G401.6 (cell line): ENCODE data around the gene ISYNA1.

Source experiments
- FAIRE-seq: peaks from 2 replicates; lab custom pipeline; 2012; peaks lifted over from hg19 to GRCh38; lab: Jason Lieb, UNC

ISYNA1 gene

DNA sequence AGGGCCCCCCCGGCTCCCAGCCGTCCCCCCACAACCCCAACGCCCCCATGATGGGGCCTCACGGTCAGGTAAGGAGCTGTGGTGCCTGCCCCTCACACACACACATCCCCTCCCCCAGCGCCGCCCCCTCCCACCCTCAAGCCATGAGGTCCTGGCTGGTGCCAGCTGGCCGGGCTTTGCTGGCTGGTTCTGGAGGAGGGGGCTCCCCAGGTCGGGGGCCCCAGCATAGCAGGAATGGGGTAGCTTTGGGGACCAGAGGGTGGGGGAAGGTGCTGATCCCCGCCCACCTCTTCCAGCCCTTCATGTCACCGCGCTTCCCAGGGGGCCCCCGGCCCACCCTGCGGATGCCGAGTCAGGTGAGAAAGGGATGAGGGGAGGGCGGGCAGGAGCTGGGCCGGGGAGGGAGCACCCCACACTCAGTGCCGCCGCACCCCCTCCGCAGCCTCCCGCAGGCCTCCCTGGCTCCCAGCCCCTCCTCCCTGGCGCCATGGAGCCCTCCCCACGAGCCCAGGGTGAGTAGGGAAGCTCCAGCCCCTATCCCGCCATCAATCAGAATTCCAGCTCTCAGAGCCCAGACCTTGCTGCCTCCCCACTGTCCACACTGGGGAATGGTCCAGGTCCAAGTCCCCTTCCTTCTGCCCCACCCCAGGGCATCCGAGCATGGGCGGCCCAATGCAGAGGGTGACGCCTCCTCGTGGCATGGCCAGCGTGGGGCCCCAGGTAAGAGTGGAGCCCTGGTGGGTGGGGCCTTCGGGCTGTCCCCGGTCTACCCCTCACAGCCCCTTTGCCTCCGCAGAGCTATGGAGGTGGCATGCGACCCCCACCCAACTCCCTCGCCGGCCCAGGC is 6.4 kb downstream of the ISYNA1 start:
- FAIRE-seq = no peak

DNA sequence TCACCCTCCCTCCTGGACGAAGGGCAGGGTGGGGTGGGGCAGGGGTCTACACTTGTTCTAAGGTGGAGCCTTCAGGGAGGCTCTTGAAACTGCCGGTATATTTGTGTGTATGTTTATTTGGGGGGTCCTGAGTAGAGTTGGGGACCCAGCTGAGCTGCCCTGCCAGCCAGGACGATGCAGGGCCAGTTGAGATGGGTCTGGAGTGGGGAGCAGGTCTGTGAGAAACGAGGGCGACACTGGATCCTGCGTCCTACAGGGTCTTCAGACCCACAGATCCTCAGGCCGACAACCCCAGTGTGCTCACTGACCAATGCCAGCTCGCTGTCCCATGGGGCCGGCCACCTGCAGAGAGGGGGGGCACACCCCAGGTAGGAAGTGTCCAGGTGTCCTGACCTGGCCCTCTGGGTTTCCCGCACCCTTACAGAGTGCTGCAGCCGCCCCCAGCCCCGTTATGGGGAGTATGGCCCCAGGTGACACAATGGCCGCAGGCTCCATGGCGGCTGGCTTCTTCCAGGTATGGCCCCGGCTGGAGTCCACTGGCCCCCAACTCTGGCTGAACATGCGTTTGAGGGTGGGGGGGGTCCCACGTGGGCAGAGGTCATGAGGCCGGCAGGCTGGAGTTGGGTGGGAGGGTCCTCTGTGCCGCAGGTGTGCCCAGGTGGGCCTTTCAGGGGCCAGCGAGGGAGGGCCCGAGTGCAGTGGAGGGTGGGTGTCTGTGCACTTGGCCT is 7.4 kb downstream of the ISYNA1 start:
- FAIRE-seq = no peak

DNA sequence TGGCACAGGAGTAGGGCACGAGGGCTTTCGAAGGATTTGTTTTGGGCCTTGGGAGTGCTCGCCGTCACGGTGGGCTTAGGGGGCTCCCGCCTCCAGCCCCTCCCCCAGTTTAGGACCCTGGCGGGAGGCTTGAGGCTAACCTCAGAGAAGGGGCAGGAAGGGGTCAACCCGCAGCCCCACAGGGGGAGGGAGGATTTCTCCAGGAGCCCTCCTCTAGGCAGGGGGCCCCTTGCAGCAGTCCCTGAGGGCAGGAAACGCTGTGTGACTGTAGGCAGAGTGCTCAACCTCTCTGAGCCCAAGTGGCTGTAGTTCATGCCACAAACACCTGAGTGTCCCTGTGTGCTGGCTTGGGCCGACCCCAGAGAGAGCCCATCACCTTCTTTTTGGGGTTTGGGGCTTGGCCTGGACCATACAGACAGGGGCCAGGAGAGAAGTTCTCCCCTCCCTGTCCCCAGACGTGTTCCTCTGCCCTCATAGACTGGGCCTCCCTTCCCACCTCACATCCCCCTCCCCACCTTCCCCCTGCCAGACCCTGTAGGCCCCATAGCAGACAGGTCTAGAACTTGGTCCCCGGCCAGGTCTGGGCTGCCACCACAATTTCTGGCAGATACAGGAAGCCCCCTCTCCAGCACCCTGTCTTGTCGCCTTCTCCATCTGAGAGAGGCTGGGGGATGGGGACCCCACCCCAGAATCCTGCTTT is 8.1 kb downstream of the ISYNA1 start:
- no peak for FAIRE-seq

DNA sequence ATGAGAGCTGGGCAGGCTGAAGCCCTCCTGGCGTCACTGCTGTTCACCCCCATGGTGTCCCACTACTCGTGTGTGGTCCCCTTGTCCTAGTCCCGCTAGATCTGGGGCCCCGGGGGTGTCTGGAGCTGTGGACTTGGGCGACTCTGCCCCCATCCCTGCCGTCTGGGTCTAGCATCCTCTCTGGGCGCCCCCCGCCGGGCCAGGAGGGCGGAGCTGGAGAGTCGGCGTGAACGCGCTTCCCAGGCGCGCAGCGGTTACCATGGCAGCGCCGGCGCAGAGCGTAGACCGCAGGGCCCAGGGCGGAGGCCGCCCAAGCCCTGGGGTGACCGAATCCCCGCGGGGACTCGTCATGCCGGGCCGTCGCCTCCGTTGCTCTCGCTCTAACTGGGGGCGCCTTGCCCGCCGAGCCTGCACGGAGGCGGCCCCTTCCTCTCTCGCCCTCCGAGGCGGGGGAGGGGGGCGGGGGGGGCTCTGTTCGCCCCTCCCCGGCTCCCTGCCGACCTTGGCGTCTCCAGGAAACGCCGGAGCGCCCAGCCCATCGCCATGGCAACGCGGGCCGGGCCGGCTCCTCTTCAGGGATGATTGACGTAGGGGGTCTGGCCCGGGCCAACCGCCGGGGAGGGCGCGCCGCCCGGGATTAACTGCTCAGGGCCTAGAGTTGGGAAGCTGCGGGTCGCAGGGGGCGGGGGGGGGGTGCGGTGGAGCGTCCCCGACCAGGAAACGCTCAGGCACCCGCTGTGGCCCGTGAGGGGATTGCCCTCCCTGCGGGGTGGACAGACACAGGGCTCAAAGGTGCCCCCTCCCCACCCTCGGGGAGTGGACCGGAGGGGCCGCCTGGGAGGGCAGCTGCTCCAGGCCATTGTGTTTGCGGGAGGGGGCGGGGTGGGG is 8.9 kb downstream of the ISYNA1 start:
- peak; percentile 70 for FAIRE-seq

DNA sequence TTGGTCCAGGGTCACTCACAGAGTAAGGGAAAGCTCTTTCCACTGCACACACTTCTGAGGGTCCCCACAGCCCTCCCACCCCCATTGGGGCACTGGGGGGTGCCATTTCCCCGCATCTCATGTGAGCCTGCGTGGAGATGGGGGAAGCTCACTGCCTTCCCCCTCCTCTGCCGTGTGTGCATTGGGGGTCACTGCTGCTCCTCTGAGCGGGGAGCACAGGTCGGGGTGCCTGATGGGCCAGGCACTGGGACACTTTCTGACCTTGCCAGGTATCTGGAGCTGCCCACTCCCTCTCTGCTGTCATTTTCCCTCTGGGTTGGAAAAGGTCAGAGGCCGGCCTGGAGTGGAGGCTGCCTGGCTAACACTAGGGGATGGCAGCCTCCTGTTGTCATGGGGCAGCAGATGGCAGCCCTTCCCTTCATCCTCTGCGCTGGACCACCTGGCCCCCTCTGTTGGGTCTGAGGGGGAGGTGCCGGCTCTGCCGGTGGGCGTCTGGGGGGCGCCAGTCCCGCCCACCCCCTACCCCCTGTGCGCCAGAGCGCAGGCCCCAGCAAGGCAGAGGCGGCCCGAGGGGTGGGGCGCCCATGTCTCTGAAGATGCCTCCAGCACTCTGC is 9.7 kb downstream of the ISYNA1 start:
- no peak for FAIRE-seq

DNA sequence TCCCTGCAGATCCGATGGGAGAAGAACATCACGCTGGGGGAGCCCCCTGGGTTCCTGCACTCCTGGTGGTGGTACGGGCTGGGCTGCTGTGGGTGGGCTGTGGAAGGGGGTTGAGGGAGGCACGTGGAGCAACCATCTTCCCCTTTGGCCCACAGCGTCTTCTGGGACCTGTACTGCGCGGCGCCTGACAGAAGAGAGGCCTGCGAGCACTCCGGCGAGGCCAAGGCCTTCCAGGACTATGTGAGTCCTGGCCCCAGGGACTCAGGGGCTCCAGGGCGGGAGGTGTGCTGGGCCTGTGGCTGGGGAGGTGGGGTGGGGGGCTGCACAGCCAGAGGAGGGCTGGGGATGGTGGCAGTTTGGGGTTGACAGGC is 10.2 kb downstream of the ISYNA1 start:
- FAIRE-seq = no peak

DNA sequence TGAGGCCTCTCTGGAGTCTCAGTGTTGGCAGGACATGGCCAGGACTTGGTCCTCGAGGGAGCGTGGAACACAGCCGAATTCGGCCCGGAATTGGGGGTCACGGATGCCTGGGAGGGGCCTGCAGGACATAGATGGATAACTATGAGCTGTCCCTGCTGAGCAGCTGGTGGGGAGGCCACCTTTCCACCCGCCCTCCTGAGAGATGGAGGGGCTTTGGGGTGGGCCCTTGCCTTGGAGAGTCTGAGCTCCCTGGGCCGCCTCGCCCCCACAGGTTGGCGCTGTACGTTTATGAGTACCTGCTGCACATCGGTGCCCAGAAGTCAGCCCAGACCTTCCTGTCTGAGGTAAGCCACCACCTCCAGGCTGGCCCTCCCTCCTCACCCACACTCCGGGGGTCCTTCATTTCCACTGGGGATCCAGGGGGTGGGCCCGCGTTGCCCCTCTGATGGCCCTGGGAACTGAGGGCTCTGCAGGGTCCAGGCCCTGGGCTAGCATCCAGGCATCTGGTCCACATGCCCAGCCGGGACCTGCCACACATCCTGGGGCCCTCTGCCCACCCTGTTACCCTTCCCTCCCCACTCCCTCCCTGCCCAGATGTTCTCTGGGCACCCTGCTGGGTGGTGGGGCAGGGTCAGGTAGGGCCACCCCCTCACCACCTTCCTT is 10.7 kb downstream of the ISYNA1 start:
- no peak for FAIRE-seq

DNA sequence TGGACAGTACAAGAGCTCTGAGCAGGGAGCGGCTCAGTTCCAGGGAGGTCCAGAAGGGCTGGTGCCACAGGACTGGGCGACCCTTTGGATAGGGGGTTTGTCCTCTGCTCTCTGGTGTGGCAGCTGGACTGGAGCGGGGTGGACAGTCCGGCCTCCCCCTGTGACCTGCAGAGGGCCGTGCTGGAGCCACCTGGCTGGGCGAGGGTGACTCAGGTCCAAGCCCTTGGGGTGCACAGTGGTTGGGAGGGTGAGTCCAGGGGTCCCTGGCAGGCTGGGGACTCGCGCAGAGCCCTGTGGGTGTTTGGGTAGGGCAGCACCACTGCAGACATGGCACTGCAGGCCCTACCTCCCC is 11.5 kb downstream of the ISYNA1 start:
- FAIRE-seq = no peak

DNA sequence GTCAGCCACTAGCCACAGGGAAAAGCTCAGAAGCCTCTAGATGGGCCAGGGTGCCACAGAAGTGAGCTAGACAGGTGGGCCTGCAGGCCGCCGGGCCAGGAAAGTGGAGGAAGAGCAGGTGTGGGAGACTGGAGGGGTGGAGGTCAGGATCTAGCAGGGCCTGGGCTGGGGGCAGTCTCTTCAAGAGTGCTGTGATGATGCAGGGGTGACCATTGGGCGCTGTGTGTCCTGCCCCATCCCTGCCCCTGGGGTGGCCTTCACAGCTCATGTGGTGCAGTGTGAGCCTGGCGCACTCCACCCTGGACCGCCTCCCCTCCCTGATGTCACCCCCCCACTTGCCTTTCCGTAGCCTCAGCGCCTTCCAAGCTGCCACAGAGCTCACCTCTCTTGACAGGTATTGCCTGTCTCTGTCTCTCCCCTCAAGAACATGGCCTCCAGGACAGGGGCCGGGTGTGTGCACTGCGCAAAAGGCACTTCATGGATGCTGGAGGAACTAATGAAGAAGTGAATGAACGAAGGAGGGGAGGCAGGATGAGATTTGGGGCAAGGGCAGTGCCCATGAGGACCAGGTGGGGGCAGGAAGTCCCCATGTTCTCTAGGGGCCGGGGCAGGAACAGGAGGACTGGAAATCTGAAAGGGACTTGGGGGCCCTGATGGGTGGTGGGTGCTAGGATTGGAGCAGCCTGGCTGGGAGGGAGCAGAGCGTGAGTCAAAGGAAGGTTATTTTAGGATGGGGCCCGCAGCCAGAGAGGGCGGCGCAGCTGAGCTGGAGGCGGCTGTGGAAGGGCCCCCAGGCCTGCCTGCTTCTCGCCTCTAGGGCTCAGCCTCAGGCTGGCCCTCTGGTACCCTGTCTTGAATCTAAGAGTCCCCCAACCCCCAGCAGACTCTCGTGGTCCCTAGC is 12.2 kb downstream of the ISYNA1 start:
- peak; percentile 95 for FAIRE-seq

DNA sequence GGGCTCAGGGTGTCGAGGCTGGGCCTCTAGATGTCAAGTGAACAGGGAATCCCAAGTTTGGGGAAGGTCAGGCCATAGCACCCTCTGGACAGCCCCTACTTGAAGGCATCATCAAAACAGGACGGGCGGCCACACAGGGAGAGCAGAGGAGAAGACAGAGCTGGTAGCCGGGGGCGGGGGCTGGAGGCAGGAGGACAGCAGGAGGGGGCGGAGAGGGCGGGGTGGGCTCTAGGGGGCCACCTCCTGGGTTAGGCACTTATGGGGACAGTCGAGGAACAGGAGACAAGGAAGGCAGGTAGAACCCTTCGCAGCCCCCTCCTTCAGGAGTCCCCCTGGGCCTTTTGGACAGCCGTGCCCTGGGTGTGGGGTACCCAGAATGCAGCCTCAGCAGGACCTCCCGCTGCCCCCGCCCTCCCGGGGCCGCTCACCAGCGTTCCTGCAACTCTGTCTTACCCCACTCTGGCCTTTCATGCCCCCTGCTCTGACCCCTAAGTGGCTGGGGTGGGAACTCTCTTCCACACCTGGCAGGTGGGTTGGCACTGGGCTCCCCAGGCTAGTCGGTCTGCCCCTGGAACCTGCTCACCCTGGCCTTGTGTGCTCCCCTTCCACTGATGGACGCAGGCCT is 12.9 kb downstream of the ISYNA1 start:
- no peak for FAIRE-seq

DNA sequence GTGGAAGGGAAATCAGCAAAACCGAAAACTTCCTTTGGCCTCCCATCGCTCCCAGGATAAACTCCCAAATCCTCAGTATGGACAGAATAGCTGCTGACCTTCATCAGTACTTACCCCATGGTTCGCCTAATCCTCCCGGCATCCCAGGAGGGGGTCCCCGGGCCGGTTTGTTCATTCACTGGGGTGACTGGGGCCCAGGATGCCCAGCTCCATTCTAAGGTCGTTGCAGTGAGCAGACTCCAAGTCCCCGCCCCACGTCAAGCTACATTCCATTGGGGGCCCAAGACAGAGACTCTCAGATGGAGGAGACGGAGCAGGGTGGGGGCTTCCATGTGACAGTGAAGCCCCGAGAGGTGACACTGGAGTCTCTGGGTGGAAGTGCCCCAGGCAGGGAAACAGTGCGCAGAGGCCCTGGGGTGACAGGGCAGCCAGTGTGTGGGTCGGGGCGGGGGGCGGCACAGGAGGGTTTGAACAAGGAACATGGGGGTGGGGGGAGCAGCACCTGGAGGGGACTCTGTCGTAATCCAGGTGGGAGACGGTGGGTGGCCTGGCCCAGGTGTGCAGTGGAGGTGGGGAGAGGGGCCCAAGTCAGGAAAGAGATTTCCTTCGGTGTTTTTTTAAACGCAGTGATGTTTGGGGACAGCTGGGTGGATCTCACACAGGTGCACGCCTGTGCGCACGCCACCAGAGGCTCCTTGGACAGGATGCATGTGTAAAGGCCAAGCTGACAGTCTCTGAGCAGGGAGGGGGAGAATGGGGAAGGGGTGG is 13.6 kb downstream of the ISYNA1 start:
- FAIRE-seq = no peak

DNA sequence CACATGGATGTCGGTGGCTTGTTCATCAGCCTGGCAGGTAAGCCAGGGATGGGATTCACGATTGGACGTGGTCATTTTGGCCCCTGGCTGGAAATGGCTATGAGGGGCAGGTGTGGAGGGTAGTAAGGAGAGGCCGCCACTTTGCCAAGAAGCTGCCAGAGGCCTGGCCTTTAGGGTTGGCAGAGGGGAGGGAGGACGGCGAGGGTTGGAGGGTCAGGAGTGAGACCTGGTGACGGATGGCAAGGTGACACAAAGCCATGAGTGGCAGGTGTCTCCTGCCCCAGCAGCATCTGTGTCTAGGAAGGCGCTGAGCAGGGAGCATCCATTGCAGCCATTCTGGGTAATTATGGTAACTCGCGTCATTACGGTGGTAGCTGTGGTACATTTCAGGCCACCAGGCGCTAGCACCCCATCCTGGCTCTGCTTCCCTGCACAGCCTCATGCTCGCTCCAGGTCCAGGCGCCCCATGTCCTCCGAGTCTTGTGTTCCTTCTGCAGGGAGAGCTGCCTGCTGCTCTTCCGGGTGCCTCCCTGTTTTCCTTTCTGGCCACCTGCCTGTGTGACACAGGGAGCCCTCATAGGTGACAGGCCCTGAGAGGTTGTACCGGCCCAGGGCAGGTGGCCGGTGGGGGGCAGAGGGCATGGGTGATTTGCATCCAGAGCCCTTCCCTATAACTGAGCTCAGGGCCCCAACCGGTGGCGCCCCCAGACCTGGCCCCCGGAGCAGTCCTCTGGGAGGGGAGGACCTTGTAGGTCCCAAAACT is 14.5 kb downstream of the ISYNA1 start:
- no peak for FAIRE-seq

DNA sequence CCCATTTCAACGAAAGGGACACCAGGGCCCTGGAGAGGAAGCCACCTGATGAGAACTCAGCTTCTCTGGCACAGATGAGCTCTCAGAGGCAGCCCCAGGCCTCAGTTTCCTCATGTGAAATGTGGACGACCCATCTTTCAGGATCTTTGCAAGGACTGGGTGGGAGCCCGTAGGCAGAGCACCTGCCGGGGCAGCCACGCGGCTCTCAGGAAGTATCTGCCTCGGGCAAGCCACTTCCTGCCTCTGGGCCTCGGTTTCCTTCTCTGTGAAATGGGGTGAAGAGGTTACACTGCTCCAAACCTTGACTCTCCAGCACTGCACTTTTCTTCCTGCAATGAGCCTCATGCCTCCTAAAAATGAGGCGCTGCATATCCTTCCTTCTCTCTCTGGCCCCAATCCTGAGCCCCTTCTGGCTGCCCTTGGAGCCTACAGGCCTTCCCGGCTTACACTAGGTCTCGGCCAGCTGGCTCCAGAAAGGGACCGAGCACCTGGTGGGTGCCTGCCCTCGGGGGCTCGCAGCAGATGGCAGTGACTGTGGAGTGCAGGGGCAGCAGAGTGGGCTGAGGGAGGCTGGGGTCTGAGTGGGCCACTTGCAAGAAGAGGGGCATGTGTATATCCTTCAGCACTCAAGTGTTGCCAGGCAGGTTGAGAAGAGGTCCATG is 15.3 kb downstream of the ISYNA1 start:
- FAIRE-seq = no peak

DNA sequence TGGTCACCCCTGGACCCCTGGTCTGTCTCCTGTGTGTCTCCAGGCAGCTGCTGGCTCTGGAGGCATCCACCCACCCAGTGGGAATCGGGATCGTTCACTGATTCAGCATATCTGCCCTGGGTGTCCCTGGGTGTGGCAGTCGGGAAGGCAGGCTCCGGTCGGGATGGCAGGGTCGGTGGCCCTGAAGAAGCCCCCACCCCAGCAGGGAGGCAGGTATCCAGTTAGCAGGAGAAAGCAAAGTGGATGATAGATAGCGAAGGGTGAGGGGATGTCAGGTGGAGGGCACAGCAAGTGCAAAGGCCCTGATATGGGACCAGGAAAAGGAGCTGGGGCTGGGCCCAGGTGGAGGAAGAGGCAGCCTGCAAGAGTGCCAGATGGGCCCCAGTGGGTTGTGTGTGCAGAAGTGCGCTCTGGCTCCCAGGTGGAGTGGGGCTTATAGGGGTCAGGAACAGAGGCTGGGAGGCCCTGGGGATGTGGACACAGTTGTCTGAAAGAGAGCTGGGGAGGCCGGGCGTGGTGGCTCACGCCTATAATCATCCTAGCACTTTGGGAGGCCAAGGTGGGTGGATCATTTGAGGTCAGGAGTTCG is 16.5 kb downstream of the ISYNA1 start:
- FAIRE-seq = no peak

DNA sequence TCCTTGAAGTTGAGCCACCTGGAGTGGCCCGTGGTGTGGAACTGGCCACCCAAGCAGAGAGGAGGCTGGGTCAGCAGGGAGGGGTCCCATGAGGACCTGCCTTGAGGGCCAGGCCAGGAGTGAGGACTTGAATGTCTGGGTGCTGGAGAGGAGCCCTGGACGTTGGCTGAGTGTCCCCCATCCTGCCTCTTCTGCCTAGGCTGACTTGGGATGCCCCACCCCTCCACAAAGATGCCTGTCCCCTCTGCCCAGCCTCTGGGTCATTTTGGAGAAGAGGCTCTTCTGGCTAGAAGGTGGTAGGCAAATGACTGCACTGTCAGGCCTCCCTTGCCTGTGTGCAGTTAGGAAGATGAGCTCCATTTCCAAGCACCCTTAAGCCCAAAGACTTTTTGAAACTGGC is 17.0 kb downstream of the ISYNA1 start:
- FAIRE-seq = no peak

DNA sequence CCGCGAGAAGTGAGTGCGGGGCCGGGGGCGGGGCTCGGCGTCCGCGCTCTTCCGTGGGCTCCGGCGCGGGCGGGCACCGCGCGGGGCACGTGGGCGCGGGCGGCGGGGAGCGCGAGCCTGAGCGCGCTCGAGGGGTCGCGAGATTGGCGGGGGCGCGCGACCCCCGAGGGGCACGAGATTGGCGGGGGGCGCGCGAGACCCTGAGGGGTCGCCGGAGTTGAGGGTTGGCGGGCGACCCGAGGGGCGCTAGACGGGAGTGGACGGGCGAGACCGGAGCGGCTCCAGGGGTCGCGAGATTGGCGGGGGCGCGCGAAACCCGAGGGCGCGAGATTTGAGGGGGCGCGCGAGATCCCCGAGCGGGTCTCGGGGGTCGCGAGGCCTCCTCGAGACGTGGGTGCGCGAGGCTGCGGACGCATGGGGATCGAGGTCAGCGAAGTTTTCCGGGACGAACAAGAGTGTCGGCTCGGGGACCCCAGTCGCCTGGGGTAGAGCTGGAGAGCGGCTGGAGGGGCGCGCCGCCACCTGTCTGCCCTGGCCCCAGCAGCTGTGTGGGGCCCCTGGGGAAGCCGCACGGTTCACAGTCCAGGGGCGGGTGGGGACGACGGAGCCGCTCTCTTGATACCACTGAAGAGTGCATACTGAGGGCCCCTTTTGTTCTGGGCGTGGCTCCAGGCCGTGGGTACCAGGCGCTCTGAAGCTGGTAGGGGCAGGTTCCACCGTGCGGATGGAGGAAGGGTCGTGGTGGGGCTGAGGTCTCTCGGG is 18.1 kb downstream of the ISYNA1 start:
- no peak for FAIRE-seq
